HG03457 (cell line): ENCODE measurements around the gene TBC1D16.
"Not testable (repeated sequence)": the region's sequence is repeated elsewhere in the genome, so short reads cannot be mapped to it uniquely, and the experiment has no call there.

Experiments
- ATAC-seq: cut with Tn5 transposase; IDR thresholded peaks from one replicate; pipeline ENCODE4 v1.9.1; 2021; ENCODE audit warnings: moderate number of reproducible peaks; ENCODE audit not compliant: unreplicated experiment

TBC1D16 gene

DNA sequence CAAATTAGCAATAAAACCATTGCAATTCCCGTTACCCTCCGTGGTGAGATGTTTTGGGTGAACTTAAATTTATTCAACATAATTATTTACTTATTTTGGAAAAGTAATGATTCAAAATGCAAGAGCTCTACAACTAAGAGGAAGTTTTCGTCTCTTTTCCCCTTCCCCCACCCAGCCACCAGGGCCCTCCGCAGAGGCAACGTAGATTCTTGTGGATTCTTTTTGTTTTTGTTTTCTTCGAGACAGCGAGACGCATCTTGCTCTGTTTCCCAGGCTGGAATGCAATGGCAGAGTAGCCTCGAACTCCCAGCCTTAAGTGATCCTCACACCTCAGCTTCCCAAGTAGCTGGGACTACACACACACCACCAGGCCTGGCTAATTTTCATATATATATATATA lies 19.9 kb upstream of the TBC1D16 start:
- no peak for ATAC-seq

DNA sequence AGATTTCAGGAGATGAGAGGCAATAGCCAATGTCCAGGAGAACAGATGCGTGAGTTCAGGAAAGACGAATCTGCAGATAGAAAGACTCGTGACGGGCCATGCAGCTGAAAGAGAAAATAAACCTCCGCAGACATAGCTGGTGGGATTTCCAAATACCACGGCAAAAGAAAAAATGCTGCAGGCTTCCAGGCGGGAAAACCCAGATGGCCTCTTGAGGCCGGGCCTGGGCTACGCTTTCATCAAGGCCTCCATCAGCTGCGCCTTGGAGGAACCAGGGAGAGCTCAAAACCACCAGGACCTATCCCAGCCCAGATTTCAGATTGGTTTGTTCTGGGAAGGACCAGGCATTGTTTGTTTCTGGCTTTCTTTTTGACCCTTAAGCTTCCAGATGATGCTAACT lies 17.4 kb upstream of the TBC1D16 start:
- ATAC-seq: no peak

DNA sequence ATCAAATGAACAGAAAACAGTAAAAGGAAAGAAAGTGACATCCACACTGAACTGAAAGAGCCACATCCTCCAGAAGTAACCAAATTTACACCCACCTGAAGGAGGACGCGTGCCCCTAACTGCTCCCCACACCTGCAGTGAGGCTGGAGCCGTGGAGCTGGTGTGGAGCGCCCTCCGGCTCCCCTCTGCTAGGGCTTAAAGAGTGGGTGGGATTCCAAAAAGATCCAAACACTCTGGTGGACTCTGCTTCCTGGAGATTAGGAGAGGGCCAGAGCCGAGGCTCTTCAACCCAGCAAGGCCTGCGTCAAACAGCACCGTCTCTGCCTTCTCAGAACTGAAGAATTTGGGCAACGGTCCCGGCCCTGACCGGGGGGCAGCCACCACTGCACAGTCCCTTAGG lies 16.0 kb upstream of the TBC1D16 start:
- ATAC-seq: no peak

DNA sequence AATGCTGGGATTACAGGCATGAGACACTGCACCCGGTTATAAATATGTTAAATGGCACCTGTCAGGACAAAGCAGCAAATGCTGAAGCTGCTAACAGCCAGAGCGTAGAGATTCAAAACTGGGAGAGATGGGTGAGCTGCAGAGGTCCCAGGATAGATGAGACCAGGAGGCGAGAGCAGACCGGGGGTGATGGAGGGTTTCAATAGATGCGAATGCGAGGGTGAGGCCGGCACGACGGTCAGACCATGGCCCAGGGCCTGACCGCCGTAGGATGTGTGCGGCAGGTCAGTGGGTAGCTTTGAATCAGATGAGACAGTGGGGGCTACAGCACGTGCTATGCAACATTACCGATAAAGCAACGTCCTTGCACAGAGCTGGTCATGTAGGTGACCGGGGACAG lies 15.0 kb upstream of the TBC1D16 start:
- ATAC-seq: no peak

DNA sequence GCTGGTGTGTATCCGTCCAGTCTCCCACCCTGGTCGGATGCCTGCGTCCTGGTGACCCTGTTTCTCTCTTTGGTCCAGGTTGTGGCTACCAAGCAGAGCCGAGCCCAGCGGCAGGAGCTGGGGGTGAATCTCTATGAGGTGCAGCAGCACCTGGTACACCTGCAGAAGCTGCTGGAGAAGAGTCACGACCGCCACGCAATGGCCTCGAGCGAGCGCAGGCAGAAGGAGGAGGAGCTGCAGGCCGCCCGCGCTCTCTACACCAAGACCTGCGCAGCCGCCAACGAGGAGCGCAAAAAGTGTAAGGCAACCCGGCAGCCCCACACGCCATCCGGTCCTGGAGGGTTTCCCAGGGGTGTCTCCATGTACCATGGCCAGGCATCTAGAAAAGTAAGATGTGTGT lies 14.3 kb upstream of the TBC1D16 start:
- no peak for ATAC-seq

DNA sequence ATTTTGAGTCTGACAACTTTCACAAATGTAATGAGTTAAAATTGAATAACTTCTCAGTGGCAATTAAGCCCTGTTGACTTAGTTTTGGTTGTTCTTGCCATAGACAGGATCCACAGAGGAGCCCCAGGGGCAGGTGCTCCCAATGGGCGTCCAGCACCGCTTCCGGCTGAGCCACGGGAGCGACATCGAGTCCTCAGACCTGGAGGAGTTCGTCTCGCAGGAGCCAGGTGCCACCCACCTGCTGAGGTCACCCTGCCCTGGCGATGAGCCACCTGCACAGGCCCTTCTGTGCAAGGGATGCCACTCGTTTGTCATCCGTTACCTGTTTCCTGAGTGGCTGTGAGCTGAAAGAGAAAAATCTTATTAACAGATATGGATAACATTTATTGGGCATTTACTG lies 11.5 kb upstream of the TBC1D16 start:
- ATAC-seq: no peak

DNA sequence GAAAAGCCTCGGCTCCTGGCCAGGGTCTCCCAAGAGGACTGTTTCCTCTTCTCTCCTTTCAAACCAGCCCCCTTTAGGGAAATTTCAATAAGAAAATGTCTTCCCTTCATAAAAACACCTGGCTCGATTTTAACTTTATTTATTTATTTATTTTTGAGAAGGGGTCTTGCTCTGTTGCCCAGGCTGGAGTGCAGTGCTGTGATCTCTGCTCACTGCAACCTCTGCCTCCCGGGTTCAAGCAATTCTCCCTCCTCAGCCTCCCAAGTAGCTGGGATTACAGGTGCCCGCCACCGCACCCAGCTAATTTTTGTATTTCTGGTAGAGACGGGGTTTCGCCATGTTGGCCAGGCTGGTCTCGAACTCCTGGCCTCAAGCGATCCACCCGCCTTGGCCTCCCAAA lies 11.0 kb upstream of the TBC1D16 start:
- ATAC-seq: not testable (repeated sequence)

DNA sequence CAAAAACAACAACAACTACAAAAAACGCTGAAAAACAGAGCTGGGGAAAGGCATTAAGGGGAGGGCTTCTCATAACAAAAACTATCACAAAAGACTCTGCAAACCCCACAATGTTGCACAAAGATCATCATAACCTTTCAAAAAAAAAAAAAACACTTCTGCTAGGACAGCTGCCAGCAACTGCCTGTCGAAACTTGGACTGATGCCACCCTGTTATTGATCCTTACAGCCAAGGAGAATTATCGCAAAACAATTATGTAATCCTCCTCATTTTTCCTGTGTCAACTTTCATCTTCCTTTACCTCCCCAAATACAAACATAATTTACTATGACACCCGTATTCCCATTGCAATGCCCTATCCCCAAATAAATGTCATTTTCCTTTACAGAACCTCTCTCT lies 10.0 kb upstream of the TBC1D16 start:
- ATAC-seq: no peak

DNA sequence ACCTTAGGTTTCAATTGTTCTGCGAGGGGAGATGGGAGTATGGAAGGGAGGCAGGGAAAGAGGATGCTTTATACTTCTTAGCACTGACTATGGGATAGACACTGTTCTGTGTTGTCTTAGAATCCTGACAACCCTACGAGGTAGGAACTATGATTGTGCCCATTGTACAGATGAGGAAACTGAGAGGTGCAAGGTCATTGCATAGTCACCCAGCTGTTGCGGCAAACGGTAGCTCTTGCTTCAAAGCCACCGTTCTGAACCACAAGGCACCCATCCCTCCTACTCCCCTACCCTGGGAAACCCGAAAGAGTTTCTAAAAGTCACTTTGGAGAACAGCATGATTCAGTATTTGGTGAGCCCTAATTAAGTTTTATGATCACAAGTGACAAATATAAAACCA lies 8.3 kb upstream of the TBC1D16 start:
- no peak for ATAC-seq

DNA sequence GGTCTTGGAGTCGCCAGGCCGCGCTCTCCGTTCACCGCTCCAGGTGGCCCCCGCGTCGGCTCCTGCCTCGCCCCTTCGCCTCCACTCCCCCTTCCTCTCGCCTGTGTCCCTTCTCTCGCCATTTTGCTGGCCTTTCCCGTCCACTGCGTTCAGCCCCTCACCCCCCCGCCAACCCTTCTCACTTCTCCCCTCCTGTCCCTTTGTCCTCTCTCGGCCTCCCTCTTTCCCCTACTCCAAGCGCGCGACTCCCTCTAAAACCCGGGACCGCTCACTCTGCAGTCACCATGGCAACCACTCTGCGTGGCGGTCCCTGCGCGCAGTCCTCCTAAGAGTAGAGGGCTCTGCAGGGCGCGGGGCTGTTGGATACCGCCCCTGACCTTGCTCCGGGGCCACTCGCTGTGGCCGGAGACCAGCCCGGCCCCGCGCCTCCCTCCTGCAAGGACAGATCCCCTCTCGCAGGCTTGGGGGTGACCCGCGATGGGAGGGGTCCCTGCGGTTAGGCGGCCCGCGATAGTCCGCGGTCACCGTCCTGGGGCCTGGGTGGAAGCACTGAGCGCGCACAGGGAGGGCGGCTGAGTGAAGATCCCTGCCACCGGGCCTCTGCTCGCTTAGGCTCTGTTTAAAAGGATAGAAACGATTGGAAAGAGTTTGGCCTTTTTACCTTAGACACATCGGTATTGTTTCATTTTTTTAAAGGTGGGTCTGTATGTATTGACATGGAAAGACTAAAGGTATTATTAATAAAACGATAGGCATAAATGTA lies 1.2 kb upstream of the TBC1D16 start:
- no peak for ATAC-seq

DNA sequence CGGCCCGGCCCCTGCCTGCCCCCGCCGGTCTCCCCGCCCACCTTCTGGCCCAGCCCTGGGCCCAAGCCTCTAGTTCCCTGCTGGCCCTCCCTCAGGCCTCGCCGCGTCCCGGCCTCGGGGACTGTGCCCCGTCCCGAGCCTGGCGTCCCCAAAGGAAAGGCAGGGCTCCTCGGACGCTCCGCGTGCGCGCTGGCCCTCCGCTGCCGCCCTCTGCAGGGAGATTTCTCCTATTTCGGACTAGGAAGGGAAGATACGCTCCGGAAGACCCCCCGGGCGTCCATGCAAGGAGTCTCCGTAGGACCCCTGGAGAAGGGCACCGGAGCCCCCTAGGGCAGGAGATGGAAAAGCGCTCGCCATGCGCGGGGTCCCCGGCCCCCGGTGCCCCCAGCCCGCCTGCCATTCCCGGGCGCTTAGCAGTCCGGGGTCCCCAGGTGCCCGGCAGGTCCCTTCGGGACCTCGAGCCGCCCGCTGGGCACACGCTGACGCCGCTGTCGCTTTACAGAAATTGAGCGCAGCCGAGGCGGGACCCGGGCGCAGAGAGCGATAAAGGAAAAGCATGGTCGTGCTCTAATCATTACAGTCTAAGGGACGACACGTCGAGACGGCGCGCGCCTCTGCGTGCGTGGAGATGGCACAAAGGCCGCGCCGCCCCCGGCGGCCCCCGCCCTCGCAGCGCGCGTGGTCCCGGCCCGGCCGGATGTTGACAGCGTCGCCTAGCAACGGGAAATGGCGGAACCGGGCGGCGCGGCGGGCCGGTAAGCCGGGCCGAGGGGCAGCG lies 454 bp upstream of the TBC1D16 start, which contains the start of gene CCDC40:
TSS of gene CCDC40 (plus strand) at position 706 of the 778 bp plus-strand sequence. CDS start at position 727, 21 bp downstream.
- no peak for ATAC-seq

DNA sequence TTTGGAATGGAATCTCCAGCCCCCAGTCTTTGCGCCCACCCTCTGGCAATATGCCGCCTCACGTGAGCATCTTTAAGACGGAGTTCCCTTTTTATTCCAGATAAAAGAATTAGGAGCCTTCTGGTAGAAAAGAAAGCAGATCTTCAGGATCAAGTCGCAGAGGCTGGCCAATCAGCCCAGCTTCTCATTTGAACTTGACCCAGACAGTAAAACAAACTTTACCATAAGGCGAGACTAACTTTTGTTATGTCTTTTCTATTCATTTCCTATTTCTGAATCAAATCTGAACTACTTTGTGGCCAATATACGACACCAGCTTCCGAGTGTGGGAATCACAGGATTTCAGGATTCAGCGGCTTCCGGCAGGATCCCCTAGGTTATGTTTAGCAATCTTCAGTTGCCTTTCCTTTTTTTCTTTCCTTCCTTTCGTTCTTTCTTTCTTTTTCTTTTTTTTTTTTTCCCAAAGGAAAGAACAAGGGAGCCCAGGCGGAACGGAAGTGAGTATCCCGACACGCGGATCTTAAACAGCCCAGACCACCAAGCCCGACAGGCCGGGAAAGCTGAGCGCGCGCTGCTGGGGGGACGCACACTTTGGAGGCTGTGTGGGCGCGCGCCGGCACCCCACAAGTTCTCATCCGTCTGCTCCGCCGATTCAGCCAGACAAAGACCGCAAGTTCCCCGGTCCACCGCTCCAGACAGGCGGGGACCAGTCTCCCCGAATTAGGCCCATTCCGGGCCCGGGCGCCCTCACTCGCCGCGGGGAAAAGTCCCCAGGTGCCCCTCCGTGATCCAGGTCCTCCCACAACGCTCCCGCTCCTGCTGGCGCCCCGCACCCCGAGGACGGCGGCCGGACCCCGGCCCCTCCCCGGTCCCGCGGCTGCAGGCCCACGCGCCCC lies 633 bp downstream of the TBC1D16 start:
- no peak for ATAC-seq

DNA sequence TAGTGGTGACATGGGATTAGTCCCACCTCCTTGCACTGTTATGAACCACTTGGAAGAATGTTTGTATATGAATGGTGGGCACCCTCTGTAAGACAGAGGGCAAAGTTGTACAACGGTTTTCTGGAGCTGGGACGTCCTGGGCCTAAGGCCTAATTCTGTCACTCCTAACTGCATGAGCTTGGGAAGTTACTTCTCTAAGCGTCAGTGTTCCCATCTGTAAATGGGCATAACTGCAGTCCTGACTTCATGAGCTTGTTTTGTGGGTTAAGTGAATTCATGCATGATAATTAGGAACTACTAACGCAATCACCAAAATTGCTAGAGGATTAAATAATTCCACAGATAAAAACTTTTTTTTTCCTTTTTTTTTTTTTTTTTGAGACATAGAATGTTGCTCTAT lies 1.8 kb downstream of the TBC1D16 start:
- no peak for ATAC-seq

DNA sequence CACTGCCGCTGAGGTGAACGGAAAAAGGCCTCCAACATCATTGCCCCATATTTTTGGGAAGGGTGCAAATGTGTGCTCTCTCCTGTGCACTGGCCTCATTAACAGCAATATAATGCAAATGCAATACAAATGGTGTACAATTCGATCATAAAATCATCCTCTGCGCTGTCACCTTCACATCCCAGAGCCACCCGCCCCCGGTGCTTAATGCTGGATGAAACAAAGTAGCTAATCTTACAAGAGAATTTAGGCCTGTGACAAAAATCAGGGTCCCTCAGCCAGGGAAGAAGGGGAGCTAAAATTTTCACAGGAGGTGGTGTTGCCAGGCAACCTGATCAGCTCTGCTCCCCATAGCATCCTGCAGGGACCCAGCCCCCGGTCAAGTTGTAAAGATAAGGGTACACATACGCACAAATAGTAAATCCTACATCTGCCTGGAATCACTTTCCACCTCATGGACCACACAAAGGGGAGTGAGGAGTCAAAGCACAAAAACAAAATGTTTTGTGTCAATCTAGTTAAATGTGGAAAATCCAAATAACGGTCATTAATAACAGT lies 3.0 kb downstream of the TBC1D16 start:
- ATAC-seq: no peak

DNA sequence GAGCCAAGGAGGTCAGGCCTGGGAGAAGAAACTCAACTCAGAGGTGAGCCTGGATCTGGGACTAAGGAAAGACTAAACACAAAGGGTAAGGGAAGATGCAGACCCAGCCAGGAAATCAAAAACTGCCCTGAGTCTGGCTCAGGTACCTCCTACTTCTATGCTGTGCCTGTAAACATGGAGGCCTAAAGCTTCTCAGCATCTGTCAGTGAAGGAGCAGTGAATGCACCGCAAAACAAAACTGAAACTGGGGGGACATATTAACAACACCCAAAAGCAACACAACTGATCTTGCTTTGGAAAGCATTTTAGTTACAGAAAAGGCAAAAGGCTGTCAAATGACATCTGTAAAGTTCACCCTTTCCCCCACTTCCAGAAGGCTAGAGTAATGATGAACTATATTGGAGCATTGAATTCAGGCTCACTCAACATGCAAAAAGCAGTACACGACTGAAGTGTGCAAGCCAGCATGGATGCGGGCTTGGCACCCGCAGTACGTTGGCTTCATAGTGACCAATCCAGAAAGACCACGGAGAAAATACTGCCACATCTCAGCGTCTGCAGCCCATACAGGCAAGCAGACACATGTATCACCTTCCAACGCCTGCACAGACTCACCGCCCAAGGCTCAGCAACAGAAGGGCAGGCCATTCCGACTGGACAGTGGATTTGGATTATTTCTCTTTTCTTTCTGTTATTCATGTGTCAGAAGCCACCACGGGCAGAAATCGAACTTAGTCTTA lies 3.8 kb downstream of the TBC1D16 start:
- ATAC-seq: no peak

DNA sequence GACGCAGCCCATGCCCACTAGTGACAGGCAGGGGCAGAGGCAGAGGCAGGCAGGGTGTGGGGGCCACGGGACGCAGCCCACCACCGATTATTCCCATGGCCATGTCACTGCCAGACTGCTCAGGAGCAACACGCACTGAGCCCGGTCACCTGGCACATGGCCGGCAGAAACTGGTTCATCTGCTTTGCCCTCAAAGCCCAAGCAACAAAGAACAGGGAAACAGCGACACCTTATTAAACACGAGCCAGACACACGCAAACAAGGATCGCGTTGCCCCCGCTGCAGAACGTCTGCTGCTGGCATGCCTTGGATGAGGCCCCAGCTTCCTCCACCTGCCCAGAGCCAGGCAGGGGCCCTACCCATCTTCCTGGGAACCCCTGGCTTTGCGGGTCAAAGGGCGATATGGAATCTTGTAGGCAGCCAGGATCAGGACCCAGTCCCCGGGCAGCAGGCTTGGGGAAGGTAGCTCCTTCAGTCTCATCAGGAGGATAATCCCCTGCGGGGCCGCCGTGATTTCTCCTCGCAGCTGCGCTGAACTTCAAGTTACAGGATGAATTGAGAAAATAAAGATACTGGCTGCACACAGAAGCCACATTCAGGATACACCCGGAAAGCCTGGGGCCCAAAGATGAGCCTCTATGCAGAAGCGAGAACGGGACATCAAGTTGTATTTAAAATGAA lies 4.8 kb downstream of the TBC1D16 start:
- no peak for ATAC-seq

DNA sequence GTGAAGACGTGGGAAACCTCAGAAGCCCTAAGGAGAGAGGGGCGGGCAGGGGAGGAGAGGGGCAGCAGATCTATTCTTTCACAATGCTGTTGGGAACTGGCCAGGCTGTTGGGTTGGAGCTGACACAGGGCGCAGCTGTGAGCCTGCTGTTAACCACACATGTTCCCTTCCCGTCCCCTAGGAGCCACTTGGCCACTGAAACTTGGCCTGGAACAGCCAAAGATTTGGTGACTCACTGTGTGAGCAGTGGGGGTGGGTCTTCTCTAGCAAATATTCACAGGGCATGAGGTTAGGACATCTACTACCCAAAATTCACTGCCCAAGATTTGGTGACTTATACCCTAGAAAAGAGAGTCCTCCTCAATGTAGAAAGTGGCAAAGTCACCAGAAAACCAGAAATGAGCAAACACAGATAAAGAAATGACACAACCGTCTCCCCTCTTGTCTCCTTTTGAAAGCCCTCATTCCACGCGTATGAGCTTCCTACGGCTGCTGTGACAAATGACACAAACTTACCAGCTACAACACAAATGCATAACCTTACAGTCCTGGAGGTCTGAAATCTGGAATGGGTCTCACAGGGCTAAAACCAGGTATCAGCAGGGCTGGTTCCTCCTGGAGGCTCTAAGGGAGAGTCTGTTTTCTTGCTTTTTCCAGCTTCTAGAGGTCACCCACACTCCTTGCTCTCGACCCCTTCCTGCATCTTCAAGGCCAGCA lies 6.3 kb downstream of the TBC1D16 start:
- no peak for ATAC-seq

DNA sequence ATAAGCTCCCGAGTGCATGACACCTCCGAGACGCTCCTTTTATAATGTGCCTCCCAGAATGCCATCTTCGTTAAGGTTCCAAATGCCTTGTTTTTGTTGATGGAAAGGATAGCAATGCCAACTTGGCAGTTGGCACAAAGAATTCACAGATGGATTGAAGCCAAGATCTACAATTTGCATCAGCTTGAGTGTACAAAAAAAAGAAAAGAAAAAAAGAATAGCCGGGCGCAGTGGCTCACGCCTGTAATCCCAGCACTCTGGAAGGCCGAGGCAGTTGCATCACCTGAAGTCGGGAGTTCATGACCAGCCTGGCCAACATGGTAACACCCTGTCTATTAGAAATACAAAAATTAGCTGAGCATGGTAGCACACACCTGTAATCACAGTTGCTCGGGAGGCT lies 7.6 kb downstream of the TBC1D16 start:
- ATAC-seq: no peak

DNA sequence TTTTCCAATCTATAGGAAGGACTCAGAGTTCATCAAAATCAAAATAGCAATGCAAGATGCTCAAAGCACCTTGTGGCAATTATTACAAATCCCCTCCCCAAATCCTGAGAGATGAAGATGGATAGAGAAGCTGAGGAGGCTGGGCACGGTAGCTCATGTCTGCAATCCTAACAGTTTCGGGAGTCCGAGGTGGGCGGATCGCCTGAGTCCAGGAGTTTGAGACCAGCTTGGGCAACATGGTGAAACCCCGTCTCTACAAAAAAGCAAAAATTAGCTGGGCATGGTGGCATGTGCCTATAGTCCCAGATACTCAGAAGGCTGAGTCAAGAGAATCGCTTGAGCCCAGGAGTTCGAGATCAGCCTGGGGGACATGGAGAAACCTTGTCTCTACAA lies 8.6 kb downstream of the TBC1D16 start:
- ATAC-seq: no peak
